Stomach (tissue), 9 donors: ENCODE data around the gene GAL3ST3. TPM values are rescaled to one million over a fixed set of nuclear protein-coding genes. Genes with fewer than 3 reads are reported as not detected.

ENCODE experiments used
- DNase-seq, 2 donors: peaks; one replicate each; pipeline versions ENCODE4 v3.0.0 to v3.0.0-alpha.2; 2013 to 2019
- H3K27ac ChIP-seq, 5 donors: fragments of 200-600 bp in 4 of 5; sonication (generic) in 4 of 5; one replicate each; pipeline ENCODE4 v1.5.1; 2013 to 2019; ENCODE audit warnings: mild to moderate bottlenecking in 1 of 5, moderate library complexity in 1 of 5
- H3K27me3 ChIP-seq, 3 donors: fragments of 200-600 bp; sonication (generic); one replicate each; pipeline ENCODE4 v1.5.1; 2017 to 2019; ENCODE audit warnings: mixed run types in 1 of 3
- H3K36me3 ChIP-seq, 4 donors: fragments of 200-600 bp; sonication (generic); 1 replicate in 3 of 4; 2 replicates in 1 of 4; pipeline ENCODE4 v1.5.1; 2016 to 2019
- H3K4me1 ChIP-seq, 4 donors: fragments of 200-600 bp; sonication (generic); one replicate each; pipeline ENCODE4 v1.5.1; 2016 to 2019
- H3K4me3 ChIP-seq, 4 donors: fragments of 200-600 bp; sonication (generic) in 3 of 4; one replicate each; pipeline ENCODE4 v1.5.1; 2016 to 2019; ENCODE audit warnings: mild to moderate bottlenecking in 1 of 4
- H3K9me3 ChIP-seq, 4 donors: fragments of 200-600 bp; sonication (generic); one replicate each; pipeline ENCODE4 v1.5.1; 2016 to 2019
- EP300 ChIP-seq: sonication (generic); formaldehyde crosslinking; IDR thresholded peaks from one replicate; pipeline ENCODE4 v1.6.1; 2017; ENCODE audit warnings: antibody characterized with exemption
- POLR2A ChIP-seq, 4 donors: fragments of 450-650 bp; IDR thresholded peaks; one replicate each; pipeline ENCODE4 v1.6.1; 2016; ENCODE audit warnings: antibody characterized with exemption in 4 of 4, control low read depth in 2 of 4, mild to moderate bottlenecking in 1 of 4, moderate library complexity in 1 of 4
- POLR2AphosphoS5 ChIP-seq, 3 donors: sonication (generic); formaldehyde crosslinking; IDR thresholded peaks; one replicate each; pipeline ENCODE4 v1.6.1; 2016; ENCODE audit warnings: antibody characterized with exemption in 3 of 3
- WGBS, 5 donors: extraction: QIAGEN DNeasy Blood & Tissue Kit in 3 of 5; methylation state at CpG; one replicate each; pipeline versions ENCODE4 v1.1.5 to v1.1.7; 2013 to 2018; 5-methylcytosine and 5-hydroxymethylcytosine counted together
- intact Hi-C: fragments of 100-400 bp; cut with DNase I; formaldehyde crosslinking; loops from one replicate; pipeline ENCODE4 v1.15.1; 2023; ENCODE audit warnings: low total_unique reads
- polyA plus RNA-seq, 3 donors: library from polyadenylated mRNA; stranded (reverse); fragments of 200-250 nt; gene quantifications; one replicate each; pipeline ENCODE4 v1.2.3, GENCODE V29; 2013
- total RNA-seq, 5 donors: library from RNA; depleted of rRNA; stranded (reverse); fragments of >200 nt; gene quantifications; one replicate each; pipeline versions ENCODE4 v1.1.0 to v1.2.3, GENCODE V29; 2014 to 2016
- TF ChIP-seq, protein P1 (sequence below), 7 experiments: fragments of 450-650 bp in 4 of 7; fragments of 200-600 bp in 3 of 7; sonication (generic) in 3 of 7; IDR thresholded peaks; one replicate each; pipeline ENCODE4 v1.5.1; 2016 to 2019; ENCODE audit warnings: antibody characterized with exemption in 7 of 7, control low read depth in 2 of 7, mild to moderate bottlenecking in 1 of 7
- donor health status: healthy with polysubstance abuse.
- donor health status: Bipolar disorder and iron deficiency.
- donor health status: healthy.

Gene GAL3ST3
- total and polyA plus RNA-seq, 8 donors = not detected

DNA sequence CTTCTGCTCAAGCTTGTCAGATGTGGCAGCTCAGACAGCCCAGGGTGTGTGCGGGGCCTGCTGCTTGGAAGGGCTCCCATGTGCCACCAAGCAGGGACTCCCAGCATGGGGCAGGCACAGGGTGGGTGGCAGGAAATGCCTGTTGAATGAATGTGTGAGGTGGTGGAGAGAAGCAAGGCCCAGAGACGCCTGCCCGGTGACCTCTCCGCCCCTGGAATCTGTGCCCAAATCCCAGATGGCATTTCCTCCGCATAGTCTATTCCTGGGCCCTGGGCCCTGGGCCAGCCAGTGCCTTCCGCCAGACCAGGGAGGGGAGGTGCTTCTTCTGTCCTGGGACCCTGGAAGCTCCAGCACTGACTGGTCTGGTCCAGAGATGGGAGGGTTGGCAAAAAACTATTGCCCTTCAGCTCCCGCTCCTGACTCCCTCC is 33.5 kb downstream of the GAL3ST3 start:
- WGBS, 5 donors = 68 to 84% (median 77%) methylated on average over 7 of the region's 7 CpGs
- intact Hi-C loops = no loop called here

DNA sequence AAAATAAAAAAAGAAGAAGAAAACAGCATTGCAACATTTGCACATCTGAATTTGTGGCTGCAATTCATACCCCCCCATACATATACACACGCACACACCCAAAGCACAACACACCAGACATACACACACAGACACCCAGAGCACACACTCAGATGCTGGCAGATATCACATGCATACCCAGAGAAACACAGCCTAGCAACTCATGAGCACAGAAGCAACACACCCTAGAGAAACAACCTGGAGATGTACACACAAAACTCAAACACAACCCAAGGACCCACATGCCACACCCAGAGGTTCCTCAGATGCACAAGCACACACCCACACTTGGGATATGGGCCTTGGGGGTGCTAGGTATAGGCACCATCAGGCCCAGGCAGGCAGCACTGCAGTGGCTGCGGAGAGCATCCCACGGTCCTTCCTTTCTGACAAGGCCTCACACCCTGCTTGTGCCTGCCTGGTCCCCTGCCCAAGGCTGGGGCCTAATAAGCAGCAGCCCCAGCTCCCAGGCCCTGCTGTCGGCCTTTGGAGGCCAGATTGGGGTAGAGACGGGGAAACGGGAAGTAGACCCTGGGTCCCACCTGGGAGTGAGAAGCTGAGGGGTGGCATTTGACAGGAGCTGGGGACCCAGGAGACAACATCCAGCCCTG is 34.0 kb downstream of the GAL3ST3 start:
- WGBS, 5 donors = 87 to 93% (median 91%) methylated on average over 6 of the region's 6 CpGs
- intact Hi-C loops = no loop called here
- no peaks in the 10 kb centered on the region for H3K9me3 ChIP-seq
- peak overlapping the region in 1 of 5 donors; percentile 23 for H3K27ac ChIP-seq
- H3K36me3 ChIP-seq = no peaks in the 10 kb centered on the region
- no peak overlapping the region for H3K4me3 ChIP-seq
- no peak for DNase-seq
- TF ChIP-seq, protein P1, sequence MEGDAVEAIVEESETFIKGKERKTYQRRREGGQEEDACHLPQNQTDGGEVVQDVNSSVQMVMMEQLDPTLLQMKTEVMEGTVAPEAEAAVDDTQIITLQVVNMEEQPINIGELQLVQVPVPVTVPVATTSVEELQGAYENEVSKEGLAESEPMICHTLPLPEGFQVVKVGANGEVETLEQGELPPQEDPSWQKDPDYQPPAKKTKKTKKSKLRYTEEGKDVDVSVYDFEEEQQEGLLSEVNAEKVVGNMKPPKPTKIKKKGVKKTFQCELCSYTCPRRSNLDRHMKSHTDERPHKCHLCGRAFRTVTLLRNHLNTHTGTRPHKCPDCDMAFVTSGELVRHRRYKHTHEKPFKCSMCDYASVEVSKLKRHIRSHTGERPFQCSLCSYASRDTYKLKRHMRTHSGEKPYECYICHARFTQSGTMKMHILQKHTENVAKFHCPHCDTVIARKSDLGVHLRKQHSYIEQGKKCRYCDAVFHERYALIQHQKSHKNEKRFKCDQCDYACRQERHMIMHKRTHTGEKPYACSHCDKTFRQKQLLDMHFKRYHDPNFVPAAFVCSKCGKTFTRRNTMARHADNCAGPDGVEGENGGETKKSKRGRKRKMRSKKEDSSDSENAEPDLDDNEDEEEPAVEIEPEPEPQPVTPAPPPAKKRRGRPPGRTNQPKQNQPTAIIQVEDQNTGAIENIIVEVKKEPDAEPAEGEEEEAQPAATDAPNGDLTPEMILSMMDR (IDR thresholded peaks at IDR 0.05) = no peak
- TF ChIP-seq POLR2AphosphoS5 (IDR thresholded peaks at IDR 0.05) (no peak), EP300 (no peak), POLR2A (IDR thresholded peaks at IDR 0.05) (no peak)
- H3K27me3 ChIP-seq = peaks cover 0 to 40% (median 24%) of the 10 kb centered on the region in 3 donors
- peaks cover 0 to 16% (median 12%) of the 10 kb centered on the region in 4 donors for H3K4me1 ChIP-seq

More for the DNA sequence above, 33.5 kb downstream of the GAL3ST3 start:
- no peaks in the 10 kb centered on the region for H3K9me3 ChIP-seq
- peak overlapping the region in 1 of 5 donors; percentile 23 for H3K27ac ChIP-seq
- no peak overlapping the region for H3K4me3 ChIP-seq
- no peaks in the 10 kb centered on the region for H3K36me3 ChIP-seq
- H3K27me3 ChIP-seq = peaks cover 0 to 36% (median 22%) of the 10 kb centered on the region in 3 donors
- no peak for DNase-seq
- TF ChIP-seq EP300 = no peak
- TF ChIP-seq, protein P1 (IDR thresholded peaks at IDR 0.05) = no peak
- TF ChIP-seq POLR2AphosphoS5 (IDR thresholded peaks at IDR 0.05) = no peak
- TF ChIP-seq POLR2A (IDR thresholded peaks at IDR 0.05) = no peak
- peaks cover 0 to 16% (median 12%) of the 10 kb centered on the region in 4 donors for H3K4me1 ChIP-seq

DNA sequence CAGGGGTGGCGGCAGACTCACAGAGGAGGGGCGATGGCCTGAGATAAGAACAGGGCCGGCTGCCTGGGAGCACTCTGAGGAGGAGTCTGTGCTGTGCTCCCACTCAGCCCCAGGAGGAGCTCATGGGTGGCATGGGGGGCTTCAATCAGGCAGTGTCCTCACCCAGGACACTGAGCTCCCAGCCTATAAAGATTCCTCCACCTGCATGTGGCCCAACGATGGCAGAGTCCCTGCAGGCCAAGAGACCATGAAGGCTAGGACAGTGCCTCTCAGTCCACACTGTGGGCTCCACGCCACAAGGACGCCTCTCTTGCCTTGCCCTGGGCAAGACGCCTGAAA is 35.2 kb downstream of the GAL3ST3 start:
- intact Hi-C loops = no loop called here
- Histone ChIP-seq H3K9me3 (no peaks in the 10 kb centered on the region), H3K4me3 (no peak overlapping the region), H3K4me1 (peaks cover 0 to 16% (median 12%) of the 10 kb centered on the region in 4 donors), H3K27me3 (peaks cover 0 to 42% (median 24%) of the 10 kb centered on the region in 3 donors), H3K27ac (no peak overlapping the region), H3K36me3 (no peaks in the 10 kb centered on the region)
- WGBS, 5 donors = 53 to 87% (median 65%) methylated on average over 4 to 7 of the region's 7 CpGs
- no peak for DNase-seq
- TF ChIP-seq POLR2AphosphoS5 (IDR thresholded peaks at IDR 0.05) = no peak
- no peak for TF ChIP-seq POLR2A (IDR thresholded peaks at IDR 0.05)
- no peak for TF ChIP-seq EP300
- TF ChIP-seq, protein P1 (IDR thresholded peaks at IDR 0.05) = no peak

DNA sequence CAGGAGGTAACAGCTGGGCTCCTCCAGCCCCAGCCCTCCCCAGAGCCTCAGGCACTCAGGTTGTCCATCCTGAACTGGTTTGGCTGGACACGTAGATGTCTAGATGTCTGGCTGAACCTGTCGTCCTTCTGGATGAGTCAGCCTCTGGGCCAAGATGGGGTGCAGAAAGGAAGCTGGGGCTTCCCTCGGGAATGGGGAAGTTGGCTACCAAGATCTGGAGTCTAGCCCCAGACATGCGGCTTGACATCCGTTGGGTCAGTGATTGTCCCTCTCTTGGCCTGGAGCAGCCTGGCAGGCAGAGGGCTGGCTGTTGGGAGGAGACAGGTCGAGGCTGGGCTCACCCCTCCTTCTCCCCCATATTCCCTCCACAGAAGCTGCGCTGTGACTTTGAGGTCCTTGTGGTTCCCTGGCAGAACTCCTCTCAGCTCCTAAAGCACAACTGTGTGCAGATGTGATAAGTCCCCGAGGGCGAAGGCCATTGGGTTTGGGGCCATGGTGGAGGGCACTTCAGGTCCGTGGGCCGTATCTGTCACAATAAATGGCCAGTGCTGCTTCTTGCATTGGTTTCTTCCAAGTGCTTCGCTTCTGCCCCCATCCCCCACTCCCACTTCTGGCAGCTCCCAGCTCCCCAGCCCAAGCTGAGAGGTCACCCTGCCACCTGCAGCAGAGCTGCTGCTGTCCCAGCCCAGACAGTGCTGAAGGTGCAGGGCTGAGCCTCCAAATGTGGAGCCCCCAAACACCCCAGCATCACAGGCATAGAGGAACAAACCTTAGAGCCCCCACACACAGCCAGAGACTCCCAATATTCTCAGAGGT is 35.8 kb downstream of the GAL3ST3 start:
- DNase-seq = no peak
- no peak overlapping the region for H3K27ac ChIP-seq
- intact Hi-C loops = no loop called here
- peaks cover 0 to 16% (median 12%) of the 10 kb centered on the region in 4 donors for H3K4me1 ChIP-seq
- no peak for TF ChIP-seq POLR2AphosphoS5 (IDR thresholded peaks at IDR 0.05)
- TF ChIP-seq, protein P1 (IDR thresholded peaks at IDR 0.05) = no peak
- no peak for TF ChIP-seq EP300
- TF ChIP-seq POLR2A (IDR thresholded peaks at IDR 0.05) = no peak
- WGBS, 5 donors = 45 to 62% (median 52%) methylated on average over 11 to 12 of the region's 12 CpGs
- no peaks in the 10 kb centered on the region for H3K9me3 ChIP-seq
- H3K4me3 ChIP-seq = no peak overlapping the region
- peaks cover 0 to 42% (median 24%) of the 10 kb centered on the region in 3 donors for H3K27me3 ChIP-seq
- no peaks in the 10 kb centered on the region for H3K36me3 ChIP-seq
